ENCODE data around the gene MCUB.

MCUB gene

GRCh38 chr4:109608879-109609278 lies 48.8 kb downstream of the MCUB start:
- 92% methylated on average over 1 of the region's 1 CpG for WGBS
- no peaks in the 10 kb centered on the region for H3K9me3 ChIP-seq (ENCODE audit: insufficient read depth, low read depth, low read length)
- no peaks in the 10 kb centered on the region for H3K27me3 ChIP-seq (ENCODE audit: insufficient read depth, low read length)
- H3K27ac ChIP-seq (ENCODE audit: low read depth, low read length) = no peak overlapping the region
- H3K4me1 ChIP-seq (ENCODE audit: insufficient read depth, low read length) = no peaks in the 10 kb centered on the region
- no peak overlapping the region for H3K4me3 ChIP-seq (ENCODE audit: low read length)
- no peak overlapping the region for H3K9ac ChIP-seq (ENCODE audit: low read depth, low read length)
- H3K36me3 ChIP-seq (ENCODE audit: insufficient read depth, low read length) = no peaks in the 10 kb centered on the region

DNA sequence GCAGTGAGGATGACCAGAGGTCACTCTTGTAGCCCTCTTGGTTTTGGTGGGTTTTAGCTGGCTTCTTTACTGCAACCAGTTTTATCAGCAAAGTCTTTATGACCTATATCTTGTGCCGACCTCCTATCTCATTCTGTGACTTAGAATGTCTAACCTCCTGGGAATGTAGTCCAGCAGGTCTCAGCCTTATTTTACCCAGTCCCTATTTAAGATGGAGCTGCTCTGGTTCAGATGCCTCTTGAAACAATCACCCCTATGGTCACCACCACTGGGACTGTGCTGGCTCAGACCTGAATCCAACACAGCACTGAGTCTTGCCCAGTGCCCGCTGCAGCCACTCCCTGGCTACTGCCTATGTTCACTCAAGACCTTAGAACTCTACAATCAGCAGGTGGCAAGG lies 49.4 kb downstream of the MCUB start:
- H3K4me1 ChIP-seq (ENCODE audit: insufficient read depth, low read length) = no peaks in the 10 kb centered on the region
- H3K9ac ChIP-seq (ENCODE audit: low read depth, low read length) = no peak overlapping the region
- no peaks in the 10 kb centered on the region for H3K27me3 ChIP-seq (ENCODE audit: insufficient read depth, low read length)
- H3K4me3 ChIP-seq (ENCODE audit: low read length) = no peak overlapping the region
- 89% methylated on average over 2 of the region's 2 CpGs for WGBS
- H3K27ac ChIP-seq (ENCODE audit: low read depth, low read length) = no peak overlapping the region
- H3K9me3 ChIP-seq (ENCODE audit: insufficient read depth, low read depth, low read length) = no peaks in the 10 kb centered on the region
- H3K36me3 ChIP-seq (ENCODE audit: insufficient read depth, low read length) = no peaks in the 10 kb centered on the region

GRCh38 chr4:109610489-109610888 lies 50.4 kb downstream of the MCUB start:
- H3K4me1 ChIP-seq (ENCODE audit: insufficient read depth, low read length) = no peaks in the 10 kb centered on the region
- H3K9me3 ChIP-seq (ENCODE audit: insufficient read depth, low read depth, low read length) = no peaks in the 10 kb centered on the region
- H3K9ac ChIP-seq (ENCODE audit: low read depth, low read length) = no peak overlapping the region
- H3K36me3 ChIP-seq (ENCODE audit: insufficient read depth, low read length) = no peaks in the 10 kb centered on the region
- no peak overlapping the region for H3K4me3 ChIP-seq (ENCODE audit: low read length)
- no peaks in the 10 kb centered on the region for H3K27me3 ChIP-seq (ENCODE audit: insufficient read depth, low read length)
- 96% methylated on average over 5 of the region's 5 CpGs for whole genome bisulfite sequencing
- H3K27ac ChIP-seq (ENCODE audit: low read depth, low read length) = no peak overlapping the region

- Histone ChIP-seq H3K36me3 (ENCODE audit: insufficient read depth, low read length) (no peaks in the 10 kb centered on the region), H3K9ac (ENCODE audit: low read depth, low read length) (no peak overlapping the region), H3K27me3 (ENCODE audit: insufficient read depth, low read length) (no peaks in the 10 kb centered on the region), H3K9me3 (ENCODE audit: insufficient read depth, low read depth, low read length) (no peaks in the 10 kb centered on the region), H3K4me1 (ENCODE audit: insufficient read depth, low read length) (no peaks in the 10 kb centered on the region), H3K27ac (ENCODE audit: low read depth, low read length) (no peak overlapping the region), H3K4me3 (ENCODE audit: low read length) (no peak overlapping the region)
Measured at GRCh38 chr4:109611045-109611646, 51.1 kb downstream of the MCUB start.

- Histone ChIP-seq H3K4me3 (ENCODE audit: low read length) (no peak overlapping the region), H3K4me1 (ENCODE audit: insufficient read depth, low read length) (peaks cover 11% of the 10 kb centered on the region; the same call in 1 of the 2 replicates), H3K9me3 (ENCODE audit: insufficient read depth, low read depth, low read length) (no peaks in the 10 kb centered on the region), H3K27me3 (ENCODE audit: insufficient read depth, low read length) (no peaks in the 10 kb centered on the region), H3K9ac (ENCODE audit: low read depth, low read length) (no peak overlapping the region), H3K36me3 (ENCODE audit: insufficient read depth, low read length) (no peaks in the 10 kb centered on the region), H3K27ac (ENCODE audit: low read depth, low read length) (no peak overlapping the region)
- WGBS = 95% methylated on average over 1 of the region's 1 CpG
Measured at GRCh38 chr4:109614015-109614414, 54.0 kb downstream of the MCUB start.

- no peaks in the 10 kb centered on the region for H3K9me3 ChIP-seq (ENCODE audit: insufficient read depth, low read depth, low read length)
- no peak overlapping the region for H3K27ac ChIP-seq (ENCODE audit: low read depth, low read length)
- H3K4me1 ChIP-seq (ENCODE audit: insufficient read depth, low read length) = peaks cover 11% of the 10 kb centered on the region; the same call in 1 of the 2 replicates
- H3K27me3 ChIP-seq (ENCODE audit: insufficient read depth, low read length) = no peaks in the 10 kb centered on the region
- WGBS = 86% methylated on average over 5 of the region's 5 CpGs
- H3K36me3 ChIP-seq (ENCODE audit: insufficient read depth, low read length) = no peaks in the 10 kb centered on the region
- H3K9ac ChIP-seq (ENCODE audit: low read depth, low read length) = no peak overlapping the region
- H3K4me3 ChIP-seq (ENCODE audit: low read length) = no peak overlapping the region
Measured at GRCh38 chr4:109614466-109614865, 54.4 kb downstream of the MCUB start.

DNA sequence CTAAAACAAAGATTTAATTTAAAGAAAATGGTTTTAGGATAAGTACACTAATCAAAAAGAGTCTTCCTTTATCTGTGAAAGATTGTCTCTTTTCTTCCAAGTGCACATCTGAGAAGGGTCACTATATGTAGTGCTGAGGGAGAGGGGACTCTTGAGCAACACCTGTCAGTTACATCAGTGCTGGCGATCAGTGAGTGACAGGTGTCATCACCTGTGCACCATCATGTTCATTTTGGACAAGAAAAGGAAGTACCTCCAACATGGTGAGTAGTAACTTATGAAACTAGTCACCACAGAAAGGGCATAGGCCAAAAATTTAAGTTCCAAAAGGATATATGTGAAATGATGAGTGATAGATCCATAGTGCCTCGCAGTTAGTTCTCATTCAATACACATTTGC lies 55.7 kb downstream of the MCUB start:
- peaks cover 11% of the 10 kb centered on the region; the same call in 1 of the 2 replicates for H3K4me1 ChIP-seq (ENCODE audit: insufficient read depth, low read length)
- no peaks in the 10 kb centered on the region for H3K9me3 ChIP-seq (ENCODE audit: insufficient read depth, low read depth, low read length)
- 100% methylated on average over 1 of the region's 2 CpGs for WGBS
- no peak overlapping the region for H3K4me3 ChIP-seq (ENCODE audit: low read length)
- H3K27me3 ChIP-seq (ENCODE audit: insufficient read depth, low read length) = no peaks in the 10 kb centered on the region
- H3K36me3 ChIP-seq (ENCODE audit: insufficient read depth, low read length) = no peaks in the 10 kb centered on the region
- H3K27ac ChIP-seq (ENCODE audit: low read depth, low read length) = no peak overlapping the region
- H3K9ac ChIP-seq (ENCODE audit: low read depth, low read length) = no peak overlapping the region

DNA sequence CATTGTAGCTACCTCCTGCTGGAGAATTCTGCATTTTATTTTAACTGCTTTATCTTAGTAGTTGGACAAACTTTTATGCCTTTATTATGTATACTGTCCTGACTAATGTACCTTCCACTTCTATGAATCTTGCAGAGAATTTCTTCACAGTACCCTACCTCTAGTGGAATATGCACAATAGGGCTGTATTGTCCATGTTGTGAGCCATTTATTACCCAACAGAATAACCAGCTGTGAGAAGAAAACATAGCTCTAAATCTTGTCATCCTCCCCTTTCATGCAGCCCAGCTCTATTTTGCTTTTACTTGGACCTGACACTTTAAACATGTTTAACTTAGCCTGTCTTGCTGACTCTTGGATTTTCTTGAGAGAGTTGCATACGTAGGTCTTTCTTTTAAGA lies 56.2 kb downstream of the MCUB start:
- Histone ChIP-seq H3K9me3 (ENCODE audit: insufficient read depth, low read depth, low read length) (no peaks in the 10 kb centered on the region), H3K4me1 (ENCODE audit: insufficient read depth, low read length) (peaks cover 11% of the 10 kb centered on the region; the same call in 1 of the 2 replicates), H3K36me3 (ENCODE audit: insufficient read depth, low read length) (no peaks in the 10 kb centered on the region), H3K4me3 (ENCODE audit: low read length) (no peak overlapping the region), H3K27me3 (ENCODE audit: insufficient read depth, low read length) (no peaks in the 10 kb centered on the region), H3K9ac (ENCODE audit: low read depth, low read length) (no peak overlapping the region), H3K27ac (ENCODE audit: low read depth, low read length) (no peak overlapping the region)
- 92% methylated on average over 1 of the region's 1 CpG for whole genome bisulfite sequencing

- Histone ChIP-seq H3K9ac (ENCODE audit: low read depth, low read length) (no peak overlapping the region), H3K4me3 (ENCODE audit: low read length) (no peak overlapping the region), H3K4me1 (ENCODE audit: insufficient read depth, low read length) (no peaks in the 10 kb centered on the region; the same call in 1 of the 2 replicates), H3K36me3 (ENCODE audit: insufficient read depth, low read length) (no peaks in the 10 kb centered on the region), H3K9me3 (ENCODE audit: insufficient read depth, low read depth, low read length) (no peaks in the 10 kb centered on the region), H3K27ac (ENCODE audit: low read depth, low read length) (no peak overlapping the region), H3K27me3 (ENCODE audit: insufficient read depth, low read length) (no peaks in the 10 kb centered on the region)
- 94% methylated on average over 7 of the region's 7 CpGs for WGBS
Measured at GRCh38 chr4:109622626-109623025, 62.6 kb downstream of the MCUB start.

DNA sequence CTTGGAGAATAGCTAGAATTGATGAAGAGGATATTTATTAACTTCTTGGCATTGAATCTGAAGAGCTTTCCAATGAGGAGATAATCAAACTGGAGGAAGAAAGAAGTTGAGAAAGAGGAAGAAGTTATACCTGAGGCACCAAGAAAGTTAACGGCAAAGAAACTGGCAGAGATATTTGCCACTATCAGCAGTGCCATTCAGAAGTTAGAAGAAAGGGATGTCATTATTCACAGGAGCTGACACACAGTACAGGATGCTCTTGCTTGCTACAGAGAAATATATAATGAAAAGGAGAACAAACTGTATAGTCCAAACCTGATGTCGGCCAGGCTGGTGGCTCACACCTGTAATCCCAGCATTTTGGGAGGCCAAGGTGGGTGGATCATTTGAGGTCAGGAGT lies 64.5 kb downstream of the MCUB start:
- no peaks in the 10 kb centered on the region for H3K9me3 ChIP-seq (ENCODE audit: insufficient read depth, low read depth, low read length)
- no peak overlapping the region for H3K27ac ChIP-seq (ENCODE audit: low read depth, low read length)
- no peak overlapping the region for H3K4me3 ChIP-seq (ENCODE audit: low read length)
- no peaks in the 10 kb centered on the region for H3K36me3 ChIP-seq (ENCODE audit: insufficient read depth, low read length)
- H3K9ac ChIP-seq (ENCODE audit: low read depth, low read length) = no peak overlapping the region
- H3K27me3 ChIP-seq (ENCODE audit: insufficient read depth, low read length) = no peaks in the 10 kb centered on the region
- 93% methylated on average over 2 of the region's 2 CpGs for WGBS
- peaks cover 2% of the 10 kb centered on the region for H3K4me1 ChIP-seq (ENCODE audit: insufficient read depth, low read length)

- 92% methylated on average over 4 of the region's 4 CpGs for WGBS
- Histone ChIP-seq H3K9ac (ENCODE audit: low read depth, low read length) (no peak overlapping the region), H3K4me3 (ENCODE audit: low read length) (no peak overlapping the region), H3K9me3 (ENCODE audit: insufficient read depth, low read depth, low read length) (no peaks in the 10 kb centered on the region), H3K4me1 (ENCODE audit: insufficient read depth, low read length) (peaks cover 9% of the 10 kb centered on the region), H3K27ac (ENCODE audit: low read depth, low read length) (no peak overlapping the region), H3K36me3 (ENCODE audit: insufficient read depth, low read length) (no peaks in the 10 kb centered on the region), H3K27me3 (ENCODE audit: insufficient read depth, low read length) (no peaks in the 10 kb centered on the region)
Measured at GRCh38 chr4:109627361-109627760, 67.3 kb downstream of the MCUB start.

- no peak overlapping the region for H3K4me3 ChIP-seq (ENCODE audit: low read length)
- 18% methylated on average over 3 of the region's 4 CpGs for WGBS
- no peaks in the 10 kb centered on the region for H3K9me3 ChIP-seq (ENCODE audit: insufficient read depth, low read depth, low read length)
- H3K4me1 ChIP-seq (ENCODE audit: insufficient read depth, low read length) = peaks cover 9% of the 10 kb centered on the region
- H3K27me3 ChIP-seq (ENCODE audit: insufficient read depth, low read length) = no peaks in the 10 kb centered on the region
- H3K27ac ChIP-seq (ENCODE audit: low read depth, low read length) = no peak overlapping the region
- H3K9ac ChIP-seq (ENCODE audit: low read depth, low read length) = no peak overlapping the region
- no peaks in the 10 kb centered on the region for H3K36me3 ChIP-seq (ENCODE audit: insufficient read depth, low read length)
Measured at GRCh38 chr4:109629775-109630174, 69.7 kb downstream of the MCUB start.

Measured in HUES64 (cell line).